A549 treated with dexamethasone at 1 μM for 4 hours (cell line): ENCODE data around the gene SBK2. TPM values are rescaled to one million over a fixed set of nuclear protein-coding genes. Genes with fewer than 3 reads are reported as not detected.

Experiments used
- total RNA-seq: library from RNA; stranded (reverse); fragments of 200-300 nt; extraction: Qiagen RNA extraction; gene quantifications from 5 replicates; pipeline ENCODE4 v1.2.3, GENCODE V29; 2022

The SBK2 gene
- total RNA-seq = 1.3 to 2.6 TPM (median 1.8 TPM) in 5 replicates

GRCh38 chr19:55536951-55537740, at the start of gene SBK2:
SBK2 (minus strand) TSS chr19:55537133; CDS start chr19:55536294, 839 bp downstream.

GRCh38 chr19:55580628-55581144, 43.8 kb upstream of the SBK2 start, which contains the start of gene ZNF579:
ZNF579 (minus strand) TSS chr19:55580848; CDS start chr19:55579639, 1,209 bp downstream.

GRCh38 chr19:55545443-55545842, 8.5 kb upstream of the SBK2 start, which contains the start of gene SBK3:
SBK3 (minus strand) TSS chr19:55545543; CDS start chr19:55545543, 0 bp downstream.

GRCh38 chr19:55487924-55488687, 48.8 kb downstream of the SBK2 start, which contains the start of gene SSC5D:
SSC5D (plus strand) TSS chr19:55488436; CDS start chr19:55488590, 154 bp downstream.

GRCh38 chr19:55484593-55485438, 52.1 kb downstream of the SBK2 start, which contains the start of gene NAT14:
NAT14 (plus strand) TSS chr19:55485188; CDS start chr19:55485709, 521 bp downstream.

Other genes with a start within 250 kb of the SBK2 start
- gene TMEM150B, start 211.8 kb downstream of the SBK2 start, total RNA-seq = not detected in 5 replicates
- 3.2 to 5.5 TPM (median 4.9 TPM) in 5 replicates for gene KMT5C, start 197.3 kb downstream of the SBK2 start, total RNA-seq
- gene COX6B2, start 182.4 kb downstream of the SBK2 start, total RNA-seq = 0.75 to 1.2 TPM (median 0.91 TPM) in 5 replicates
- 0.08 to 0.22 TPM (median 0.15 TPM) in 5 replicates for gene GARIN5B, start 173.9 kb downstream of the SBK2 start, total RNA-seq
- 8.4 to 11.3 TPM (median 8.6 TPM) in 5 replicates for gene IL11, start 166.7 kb downstream of the SBK2 start, total RNA-seq
- 0.86 to 1.9 TPM (median 1.1 TPM) in 5 replicates for gene TMEM190, start 160.3 kb downstream of the SBK2 start, total RNA-seq
- 2.4 to 7.0 TPM (median 4.2 TPM) in 5 replicates for gene TMEM238, start 152.8 kb downstream of the SBK2 start, total RNA-seq
- 2,624 to 3,119 TPM (median 2,807 TPM) in 5 replicates for gene RPL28, start 151.2 kb downstream of the SBK2 start, total RNA-seq
- gene UBE2S, start 129.3 kb downstream of the SBK2 start, total RNA-seq = 251 to 469 TPM (median 409 TPM) in 5 replicates
- 0.02 TPM in 2 of 5 replicates, not detected in the others for gene SHISA7, start 93.8 kb downstream of the SBK2 start, total RNA-seq
- 48.5 to 57.4 TPM (median 51.3 TPM) in 5 replicates for gene ISOC2, start 75.5 kb downstream of the SBK2 start, total RNA-seq
- 0.10 TPM in 1 of 5 replicates, not detected in the others for gene C19orf85, start 72.4 kb downstream of the SBK2 start, total RNA-seq
- 4.2 to 7.9 TPM (median 7.2 TPM) in 5 replicates for gene ZNF628, start 60.5 kb downstream of the SBK2 start, total RNA-seq
- 39.2 to 42.7 TPM (median 40.7 TPM) in 5 replicates for gene NAT14, start 51.9 kb downstream of the SBK2 start, total RNA-seq
- gene SSC5D, start 48.7 kb downstream of the SBK2 start, total RNA-seq = 0.28 to 0.84 TPM (median 0.58 TPM) in 5 replicates
- gene SBK3, start 8.4 kb upstream of the SBK2 start, total RNA-seq = 1.3 to 2.6 TPM (median 2.1 TPM) in 5 replicates
- 21.6 to 43.3 TPM (median 36.5 TPM) in 5 replicates for gene ZNF579, start 43.7 kb upstream of the SBK2 start, total RNA-seq
- gene FIZ1, start 62.4 kb upstream of the SBK2 start, total RNA-seq = 17.4 to 26.1 TPM (median 24.0 TPM) in 5 replicates
- 12.1 to 17.2 TPM (median 16.1 TPM) in 5 replicates for gene ZNF524, start 63.2 kb upstream of the SBK2 start, total RNA-seq
- 6.8 to 13.4 TPM (median 11.9 TPM) in 5 replicates for gene ZNF865, start 68.5 kb upstream of the SBK2 start, total RNA-seq
- gene ZNF784, start 87.4 kb upstream of the SBK2 start, total RNA-seq = 4.7 to 6.7 TPM (median 5.4 TPM) in 5 replicates
- 26.5 to 51.9 TPM (median 48.8 TPM) in 5 replicates for gene ZNF580, start 103.9 kb upstream of the SBK2 start, total RNA-seq
- gene ZNF581, start 106.5 kb upstream of the SBK2 start, total RNA-seq = 37.3 to 44.0 TPM (median 42.8 TPM) in 5 replicates
- 12.0 to 20.4 TPM (median 19.0 TPM) in 5 replicates for gene CCDC106, start 111.1 kb upstream of the SBK2 start, total RNA-seq
- gene U2AF2, start 117.9 kb upstream of the SBK2 start, total RNA-seq = 234 to 285 TPM (median 273 TPM) in 5 replicates
- 121 to 214 TPM (median 210 TPM) in 5 replicates for gene EPN1, start 138.1 kb upstream of the SBK2 start, total RNA-seq
- not detected in 5 replicates for gene NLRP9, start 201.3 kb upstream of the SBK2 start, total RNA-seq
- 0.61 to 1.2 TPM (median 0.88 TPM) in 5 replicates for gene RFPL4A, start 222.0 kb upstream of the SBK2 start, total RNA-seq
- 0.12 to 0.13 TPM in 2 of 5 replicates, not detected in the others for gene RFPL4AL1, start 232.0 kb upstream of the SBK2 start, total RNA-seq